OCI-LY3 (cell line): ENCODE results near the gene HSD3B1.

Experiments
- H2AFZ ChIP-seq: fragments of 200-600, 300-600 bp; shearing (Covaris generic); 2 replicates; pipeline ENCODE4 v1.6.0; 2014; ENCODE audit warnings: antibody characterized with exemption, low read depth, low read length
- H3K27ac ChIP-seq: fragments of 200-600, 300-600 bp; sonication (generic); 2 replicates; pipeline ENCODE4 v1.5.1; 2014; ENCODE audit warnings: mild to moderate bottlenecking, low read length, moderate library complexity, mixed read lengths
- H3K27me3 ChIP-seq: fragments of 200-600, 300-600 bp; sonication (generic); 2 replicates; pipeline ENCODE4 v1.6.1; 2014; ENCODE audit warnings: low read depth, low read length, mixed read lengths
- H3K36me3 ChIP-seq: fragments of 200-600, 300-600 bp; sonication (generic); replicated peaks from 2 replicates; pipeline ENCODE3; 2014; ENCODE audit warnings: low read depth, low read length, mixed read lengths
- H3K4me1 ChIP-seq: fragments of 300-600, 200-600 bp; sonication (generic); 2 replicates; pipeline ENCODE4 v1.6.1; 2014; ENCODE audit warnings: low read length, mixed read lengths
- H3K4me2 ChIP-seq: fragments of 200-600, 300-600 bp; sonication (generic); 2 replicates; pipeline ENCODE4 v1.6.1; 2014; ENCODE audit warnings: low read length, mixed read lengths
- H3K4me3 ChIP-seq: fragments of 300-600, 200-600 bp; sonication (generic); 2 replicates; pipeline ENCODE4 v1.5.1; 2014; ENCODE audit warnings: antibody characterized with exemption, mild to moderate bottlenecking, low read length, moderate library complexity
- H3K79me2 ChIP-seq: fragments of 300-600, 200-600 bp; shearing (Covaris generic); 2 replicates; pipeline ENCODE4 v1.6.1; 2014; ENCODE audit warnings: mild to moderate bottlenecking, low read length, mixed read lengths
- H3K9ac ChIP-seq: fragments of 300-600, 200-600 bp; shearing (Covaris generic); 2 replicates; pipeline ENCODE4 v1.6.0; 2014; ENCODE audit warnings: mild to moderate bottlenecking, low read length, moderate library complexity
- H3K9me3 ChIP-seq: fragments of 200-600, 300-600 bp; shearing (Covaris generic); 2 replicates; pipeline ENCODE4 v1.6.1; 2014; ENCODE audit warnings: low read length, mixed read lengths; ENCODE audit not compliant: insufficient read depth
- H4K20me1 ChIP-seq: fragments of 200-600, 300-600 bp; sonication (generic); 2 replicates; pipeline ENCODE4 v1.6.1; 2016; ENCODE audit warnings: low read length, mixed read lengths; ENCODE audit not compliant: insufficient read depth
- CTCF ChIP-seq: fragments of 200-600, 300-600 bp; sonication (generic); IDR thresholded peaks from 2 replicates; pipeline ENCODE4 v1.5.1; 2014; ENCODE audit warnings: antibody characterized with exemption, low read length, low read depth
- EZH2phosphoT487 ChIP-seq: fragments of 200-600 bp; shearing (Covaris generic); IDR thresholded peaks from 2 replicates; pipeline ENCODE4 v1.6.1; 2018; ENCODE audit warnings: antibody characterized with exemption, mixed run types, low read depth

HSD3B1 gene

DNA sequence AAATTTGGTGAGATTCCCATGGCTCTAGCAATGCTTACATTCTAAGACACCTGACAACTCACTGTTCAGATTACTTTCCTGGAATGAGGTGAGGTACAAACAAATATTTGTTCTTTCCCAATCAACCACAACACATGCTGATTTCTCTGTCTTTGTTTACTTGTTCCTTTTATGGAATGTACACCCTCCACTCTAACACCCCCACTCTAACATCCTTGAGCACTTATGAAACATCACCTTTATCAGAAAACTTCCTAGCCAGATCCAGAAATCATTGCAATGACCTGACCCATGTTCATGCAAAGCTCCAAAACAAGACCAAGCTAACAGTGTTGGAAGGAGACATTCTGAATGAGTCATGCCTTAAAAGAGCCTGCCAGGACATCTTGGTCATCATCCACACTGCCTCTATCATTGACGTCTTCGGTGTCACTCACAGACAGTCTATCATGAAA, 35.5 kb downstream of the HSD3B1 start:
- Histone ChIP-seq H3K79me2 (no peaks in the 10 kb centered on the region), H3K27me3 (peaks cover 52% of the 10 kb centered on the region), H4K20me1 (no peaks in the 10 kb centered on the region), H2AFZ (no peak overlapping the region), H3K9me3 (no peaks in the 10 kb centered on the region), H3K4me2 (no peak overlapping the region), H3K36me3 (no peaks in the 10 kb centered on the region), H3K9ac (no peak overlapping the region), H3K4me3 (no peak overlapping the region), H3K27ac (no peak overlapping the region), H3K4me1 (no peaks in the 10 kb centered on the region)
- no peak for TF ChIP-seq CTCF
- no peak for TF ChIP-seq EZH2phosphoT487

DNA sequence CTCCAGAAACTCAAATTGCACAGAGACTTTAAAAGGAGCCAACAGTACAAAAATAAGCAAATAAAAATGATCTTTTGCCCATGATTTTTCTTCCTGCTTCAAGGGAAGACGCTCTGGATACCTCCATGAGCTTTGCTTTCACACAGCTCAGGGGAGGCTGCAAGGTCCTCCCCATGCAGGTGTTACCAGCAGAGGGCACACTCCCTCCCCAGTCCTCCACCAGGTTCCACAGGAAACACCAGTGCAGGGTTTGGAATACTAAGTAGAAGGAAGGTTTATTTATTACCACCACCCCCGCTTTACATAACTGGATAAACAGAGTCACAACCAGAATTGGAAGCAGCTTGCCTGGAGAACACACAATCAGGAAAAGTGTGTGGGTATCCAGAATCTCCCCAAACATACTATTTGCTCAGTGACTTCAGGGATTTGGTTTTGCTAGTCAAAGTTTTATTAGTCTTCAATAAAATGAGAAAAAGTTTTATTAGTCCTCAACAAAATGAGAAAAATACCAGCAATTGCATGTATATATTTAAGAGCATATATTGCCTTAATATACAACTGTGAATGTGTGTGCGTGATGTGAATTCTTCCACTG, 37.3 kb downstream of the HSD3B1 start:
- Histone ChIP-seq H3K9ac (no peak overlapping the region), H3K9me3 (no peaks in the 10 kb centered on the region), H2AFZ (no peak overlapping the region), H3K79me2 (no peaks in the 10 kb centered on the region), H3K4me2 (no peak overlapping the region), H3K4me3 (no peak overlapping the region), H3K27me3 (peaks cover 40% of the 10 kb centered on the region), H3K4me1 (no peaks in the 10 kb centered on the region), H3K27ac (no peak overlapping the region), H3K36me3 (no peaks in the 10 kb centered on the region), H4K20me1 (no peaks in the 10 kb centered on the region)
- TF ChIP-seq CTCF: peak; percentile 84
- TF ChIP-seq EZH2phosphoT487: no peak

- Histone ChIP-seq H2AFZ (no peak overlapping the region), H3K79me2 (no peaks in the 10 kb centered on the region), H3K27me3 (peaks cover 22% of the 10 kb centered on the region), H3K4me3 (no peak overlapping the region), H3K4me1 (no peaks in the 10 kb centered on the region), H3K9ac (no peak overlapping the region), H3K4me2 (no peak overlapping the region), H3K27ac (no peak overlapping the region), H3K9me3 (no peaks in the 10 kb centered on the region), H4K20me1 (no peaks in the 10 kb centered on the region), H3K36me3 (no peaks in the 10 kb centered on the region)
- TF ChIP-seq CTCF: no peak
- TF ChIP-seq EZH2phosphoT487: no peak
Observed at GRCh38 chr1:119546641-119547040, 39.6 kb downstream of the HSD3B1 start.

GRCh38 chr1:119547306-119547705, 40.3 kb downstream of the HSD3B1 start:
- Histone ChIP-seq H4K20me1 (no peaks in the 10 kb centered on the region), H2AFZ (no peak overlapping the region), H3K4me3 (no peak overlapping the region), H3K9me3 (no peaks in the 10 kb centered on the region), H3K27ac (no peak overlapping the region), H3K4me1 (peaks cover 6% of the 10 kb centered on the region), H3K27me3 (peaks cover 17% of the 10 kb centered on the region), H3K79me2 (no peaks in the 10 kb centered on the region), H3K4me2 (no peak overlapping the region), H3K9ac (no peak overlapping the region), H3K36me3 (no peaks in the 10 kb centered on the region)
- TF ChIP-seq CTCF (no peak), EZH2phosphoT487 (no peak)
